Jurkat, Clone E6-1 (cell line): Measurements from ENCODE around the gene TSPEAR.
"Not testable (repeated sequence)": the region's sequence is repeated elsewhere in the genome, so short reads cannot be mapped to it uniquely, and the experiment has no call there.

Source experiments
- DNase-seq: peaks from one replicate; pipeline ENCODE4 v3.0.0-alpha.2; 2011; ENCODE audit warnings: low read depth, low spot score
- H3K4me3 ChIP-seq: 2 replicates; pipeline ENCODE4 v1.5.1; 2011; ENCODE audit warnings: mild to moderate bottlenecking, low read length, control low read depth, moderate library complexity

The TSPEAR gene

GRCh38 chr21:44568667-44569556 is 142.5 kb downstream of the TSPEAR start:
- no peak overlapping the region for H3K4me3 ChIP-seq
- DNase-seq: no peak

- DNase-seq: no peak
- H3K4me3 ChIP-seq: no peak overlapping the region
These were observed 143.1 kb downstream of the TSPEAR start for GRCh38 chr21:44568261-44568660.

GRCh38 chr21:44567481-44568171 is 143.7 kb downstream of the TSPEAR start:
- no peak for DNase-seq
- no peak overlapping the region for H3K4me3 ChIP-seq

GRCh38 chr21:44566403-44566802 is 145.0 kb downstream of the TSPEAR start:
- no peak for DNase-seq
- no peak overlapping the region for H3K4me3 ChIP-seq

GRCh38 chr21:44564886-44565598 is 146.3 kb downstream of the TSPEAR start:
- no peak for DNase-seq
- H3K4me3 ChIP-seq: no peak overlapping the region

- no peak overlapping the region for H3K4me3 ChIP-seq
- DNase-seq: no peak
These were observed 147.3 kb downstream of the TSPEAR start for GRCh38 chr21:44564099-44564498.

GRCh38 chr21:44558695-44559094 is 152.7 kb downstream of the TSPEAR start, which contains the start of gene KRTAP10-3:
KRTAP10-3 (minus strand) TSS chr21:44558795; CDS start chr21:44558715, 80 bp downstream.
- no peak within 1 kb of the TSS for H3K4me3 ChIP-seq
- DNase-seq: no peak

- H3K4me3 ChIP-seq, DNase-seq: not testable (repeated sequence)
These were observed 153.1 kb downstream of the TSPEAR start for GRCh38 chr21:44558329-44558675.

- no peak for DNase-seq
- no peak overlapping the region for H3K4me3 ChIP-seq
These were observed 153.7 kb downstream of the TSPEAR start for GRCh38 chr21:44557491-44558328.

- H3K4me3 ChIP-seq: no peak overlapping the region
- DNase-seq: no peak
These were observed 154.5 kb downstream of the TSPEAR start for GRCh38 chr21:44556879-44557278.

GRCh38 chr21:44555200-44555875 is 156.0 kb downstream of the TSPEAR start:
- no peak overlapping the region for H3K4me3 ChIP-seq
- no peak for DNase-seq

GRCh38 chr21:44552681-44553080 is 158.7 kb downstream of the TSPEAR start:
- H3K4me3 ChIP-seq: no peak overlapping the region
- no peak for DNase-seq

GRCh38 chr21:44552136-44552535 is 159.2 kb downstream of the TSPEAR start:
- DNase-seq: no peak
- no peak overlapping the region for H3K4me3 ChIP-seq

GRCh38 chr21:44551340-44551961 is 159.9 kb downstream of the TSPEAR start, which contains the start of gene KRTAP10-2:
KRTAP10-2 (minus strand) TSS chr21:44551505; CDS start chr21:44551458, 47 bp downstream.
- DNase-seq: no peak
- no peak within 1 kb of the TSS for H3K4me3 ChIP-seq

- no peak overlapping the region for H3K4me3 ChIP-seq
- no peak for DNase-seq
These were observed 160.6 kb downstream of the TSPEAR start for GRCh38 chr21:44550807-44551206.

- not testable (repeated sequence) for DNase-seq, H3K4me3 ChIP-seq
These were observed 161.1 kb downstream of the TSPEAR start for GRCh38 chr21:44550285-44550684.

- H3K4me3 ChIP-seq: no peak overlapping the region
- no peak for DNase-seq
These were observed 161.7 kb downstream of the TSPEAR start for GRCh38 chr21:44549525-44550211.
